Small intestine (tissue), 7 donors: Measurements from ENCODE around the gene PACSIN3. TPM values are rescaled to one million over a fixed set of nuclear protein-coding genes. Genes with fewer than 3 reads are reported as not detected.

Experiments
- DNase-seq, 2 donors: peaks; one replicate each; pipeline versions ENCODE4 v3.0.0 to v3.0.0-alpha.2; 2013
- FAIRE-seq: peaks from 2 replicates; lab custom pipeline; 2012; peaks lifted over from hg19 to GRCh38; lab: Jason Lieb, UNC
- H3K27ac ChIP-seq, 3 donors: one replicate each; pipeline ENCODE4 v1.5.1; 2013; ENCODE audit warnings: low read length in 2 of 3, mild to moderate bottlenecking in 2 of 3, control low read depth in 1 of 3, inconsistent platforms in 1 of 3, low read depth in 1 of 3, moderate library complexity in 1 of 3
- H3K27me3 ChIP-seq, 3 donors: one replicate each; pipeline ENCODE4 v1.6.1; 2013; ENCODE audit warnings: low read length in 3 of 3, inconsistent platforms in 1 of 3; ENCODE audit not compliant: control insufficient read depth in 3 of 3, insufficient read depth in 3 of 3
- H3K36me3 ChIP-seq, 3 donors: one replicate each; pipeline ENCODE4 v1.6.1; 2013; ENCODE audit warnings: low read length in 3 of 3, inconsistent platforms in 1 of 3, low read depth in 1 of 3, mild to moderate bottlenecking in 1 of 3, moderate library complexity in 1 of 3; ENCODE audit not compliant: control insufficient read depth in 3 of 3, insufficient read depth in 2 of 3
- H3K4me1 ChIP-seq, 3 donors: one replicate each; pipeline ENCODE4 v1.6.1; 2013; ENCODE audit warnings: low read length in 2 of 3, inconsistent platforms in 1 of 3, low read depth in 1 of 3, mild to moderate bottlenecking in 1 of 3, moderate library complexity in 1 of 3; ENCODE audit not compliant: control insufficient read depth in 3 of 3, insufficient read depth in 2 of 3
- H3K4me3 ChIP-seq, 3 donors: one replicate each; pipeline ENCODE4 v1.5.1; 2013; ENCODE audit warnings: low read length in 3 of 3, control low read depth in 1 of 3, inconsistent platforms in 1 of 3, low read depth in 1 of 3, mild to moderate bottlenecking in 1 of 3, moderate library complexity in 1 of 3
- H3K9me3 ChIP-seq, 2 donors: one replicate each; pipeline ENCODE4 v1.6.1; 2013; ENCODE audit warnings: low read depth in 1 of 2, low read length in 1 of 2; ENCODE audit not compliant: control insufficient read depth in 2 of 2, insufficient read depth in 1 of 2
- WGBS, 3 donors: extraction: QIAGEN DNeasy Blood & Tissue Kit; methylation state at CpG; one replicate each; pipeline ENCODE4 v1.1.7; 2013; 5-methylcytosine and 5-hydroxymethylcytosine counted together
- polyA plus RNA-seq, 4 donors: library from polyadenylated mRNA; stranded (reverse) in 3 of 4; unstranded in 1 of 4; fragments of 200-250 nt in 3 of 4; fragments of 120-200 nt in 1 of 4; gene quantifications; one replicate each; pipeline versions ENCODE4 v1.2.1 to v1.2.3, GENCODE V29; 2013
- donor health status: healthy with polysubstance abuse.
- donor health status: control.
- donor health status: control.
- donor health status: Bipolar disorder and iron deficiency.
- donor health status: healthy.

Gene PACSIN3
- polyA plus RNA-seq, 4 donors: 2.0 to 48.3 (median 5.7) TPM

GRCh38 chr11:47189100-47189834 is 3.0 kb upstream of the PACSIN3 start:
- peak overlapping the region in 2 of 3 donors; percentile 43 to 86 for H3K27ac ChIP-seq
- no peak overlapping the region for H3K4me3 ChIP-seq
- H3K27me3 ChIP-seq: peaks cover 0 to 5% (median 0%) of the 10 kb centered on the region in 3 donors
- no peaks in the 10 kb centered on the region for H3K9me3 ChIP-seq
- H3K4me1 ChIP-seq: peaks cover 2 to 49% (median 8%) of the 10 kb centered on the region in 3 donors
- DNase-seq (peak; percentile 91), FAIRE-seq (no peak)
- peaks cover 0 to 3% (median 0%) of the 10 kb centered on the region in 3 donors for H3K36me3 ChIP-seq
- 33 to 59% (median 46%) methylated on average over 11 of the region's 11 CpGs for WGBS, 3 donors

GRCh38 chr11:47188259-47188658 is 2.0 kb upstream of the PACSIN3 start:
- 94 to 100% (median 94%) methylated on average over 1 of the region's 1 CpG for whole genome bisulfite sequencing, 3 donors
- Histone ChIP-seq H3K27me3 (peaks cover 0 to 5% (median 0%) of the 10 kb centered on the region in 3 donors), H3K36me3 (peaks cover 0 to 13% (median 0%) of the 10 kb centered on the region in 3 donors), H3K9me3 (no peaks in the 10 kb centered on the region), H3K4me1 (peaks cover 2 to 51% (median 8%) of the 10 kb centered on the region in 3 donors), H3K4me3 (no peak overlapping the region), H3K27ac (peak overlapping the region in 1 of 3 donors; percentile 86)
- FAIRE-seq (no peak), DNase-seq (no peak)

- 13 to 32% (median 24%) methylated on average over 5 of the region's 5 CpGs for WGBS, 3 donors
- Histone ChIP-seq H3K4me1 (peaks cover 2 to 52% (median 8%) of the 10 kb centered on the region in 3 donors), H3K27me3 (peaks cover 0 to 5% (median 0%) of the 10 kb centered on the region in 3 donors), H3K27ac (peak overlapping the region in 1 of 3 donors; percentile 86), H3K4me3 (peak overlapping the region in 2 of 3 donors; percentile 50 to 74), H3K9me3 (no peaks in the 10 kb centered on the region), H3K36me3 (peaks cover 0 to 18% (median 0%) of the 10 kb centered on the region in 3 donors)
- FAIRE-seq: no peak
- peak in 1 of 2 donors; percentile 39 for DNase-seq
Measured at GRCh38 chr11:47187723-47188122, 1.5 kb upstream of the PACSIN3 start.

- Histone ChIP-seq H3K27ac (peak overlapping the region in 2 of 3 donors; percentile 35 to 86), H3K4me3 (peak overlapping the region; percentile 41 to 74 (median 50)), H3K36me3 (peaks cover 0 to 25% (median 0%) of the 10 kb centered on the region in 3 donors), H3K4me1 (peaks cover 2 to 52% (median 8%) of the 10 kb centered on the region in 3 donors), H3K27me3 (peaks cover 0 to 5% (median 0%) of the 10 kb centered on the region in 3 donors), H3K9me3 (no peaks in the 10 kb centered on the region)
- peak; percentile 38 to 72 for DNase-seq
- WGBS, 3 donors: 1 to 2% (median 2%) methylated on average over 59 to 63 of the region's 63 CpGs
- FAIRE-seq: no peak
Measured at GRCh38 chr11:47186700-47187695, 764 bp upstream of the PACSIN3 start.

- Histone ChIP-seq H3K36me3 (peaks cover 0 to 38% (median 0%) of the 10 kb centered on the region in 3 donors), H3K27me3 (peaks cover 0 to 5% (median 0%) of the 10 kb centered on the region in 3 donors), H3K4me3 (peak overlapping the region in 2 of 3 donors; percentile 59 to 74), H3K4me1 (peaks cover 2 to 52% (median 8%) of the 10 kb centered on the region in 3 donors), H3K9me3 (no peaks in the 10 kb centered on the region), H3K27ac (peak overlapping the region in 1 of 3 donors; percentile 89)
- 6 to 10% (median 8%) methylated on average over 31 to 50 of the region's 50 CpGs for WGBS, 3 donors
- no peak for FAIRE-seq
- peak in 1 of 2 donors; percentile 81 for DNase-seq
Measured at GRCh38 chr11:47185305-47186075, 744 bp downstream of the PACSIN3 start.

- Histone ChIP-seq H3K27ac (peak overlapping the region in 1 of 3 donors; percentile 89), H3K4me3 (peak overlapping the region in 1 of 3 donors; percentile 59), H3K9me3 (no peaks in the 10 kb centered on the region), H3K4me1 (peaks cover 2 to 51% (median 8%) of the 10 kb centered on the region in 3 donors), H3K27me3 (peaks cover 0 to 5% (median 0%) of the 10 kb centered on the region in 3 donors), H3K36me3 (peaks cover 0 to 45% (median 0%) of the 10 kb centered on the region in 3 donors)
- DNase-seq (peak in 1 of 2 donors; percentile 81), FAIRE-seq (no peak)
- 30 to 46% (median 41%) methylated on average over 11 to 13 of the region's 13 CpGs for WGBS, 3 donors
Measured at GRCh38 chr11:47184711-47185304, 1.4 kb downstream of the PACSIN3 start.

GRCh38 chr11:47183969-47184368 is 2.3 kb downstream of the PACSIN3 start:
- H3K4me1 ChIP-seq: peaks cover 2 to 50% (median 8%) of the 10 kb centered on the region in 3 donors
- peak overlapping the region in 1 of 3 donors; percentile 89 for H3K27ac ChIP-seq
- FAIRE-seq (no peak), DNase-seq (no peak)
- H3K27me3 ChIP-seq: peaks cover 0 to 5% (median 0%) of the 10 kb centered on the region in 3 donors
- WGBS, 3 donors: 84 to 87% (median 86%) methylated on average over 7 of the region's 7 CpGs
- H3K4me3 ChIP-seq: peak overlapping the region in 1 of 3 donors; percentile 59
- no peaks in the 10 kb centered on the region for H3K9me3 ChIP-seq
- peaks cover 0 to 53% (median 0%) of the 10 kb centered on the region in 3 donors for H3K36me3 ChIP-seq
